HG02642 (cell line): ENCODE data around the gene ARID3A.
"Not testable (repeated sequence)": the region's sequence is repeated elsewhere in the genome, so short reads cannot be mapped to it uniquely, and the experiment has no call there.

Experiments
- ATAC-seq: cut with Tn5 transposase; IDR thresholded peaks from one replicate; pipeline ENCODE4 v1.9.1; 2021; ENCODE audit warnings: mild to moderate bottlenecking; ENCODE audit not compliant: unreplicated experiment, poor library complexity

Gene ARID3A

DNA sequence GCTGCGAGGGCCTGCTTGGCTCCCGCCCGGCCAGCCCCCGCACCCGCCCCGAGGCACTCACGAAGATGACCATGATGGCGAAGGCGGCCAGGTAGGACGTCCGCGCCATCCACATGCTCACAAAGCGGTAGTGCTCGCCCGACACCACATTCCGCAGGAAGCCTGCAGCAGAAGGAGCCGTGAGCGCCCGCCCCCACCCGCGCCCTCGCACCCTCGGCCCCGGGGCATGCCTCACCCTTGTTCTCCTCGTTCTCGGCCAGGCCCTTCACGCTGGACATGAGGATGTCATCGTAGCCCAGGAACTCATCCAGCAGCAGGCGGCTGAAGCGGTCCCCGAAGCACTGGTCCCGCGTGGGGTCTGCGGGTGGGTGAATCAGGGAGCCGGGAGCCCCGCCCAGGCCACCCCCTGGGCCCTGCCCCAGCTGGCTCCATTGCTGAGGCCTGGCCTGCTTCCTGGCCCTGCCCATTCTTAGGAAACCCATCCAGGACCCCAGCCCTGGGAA is 86.0 kb downstream of the ARID3A start:
- no peak for ATAC-seq

- ATAC-seq = no peak
Measured at GRCh38 chr19:1012334-1012733, 86.5 kb downstream of the ARID3A start.

- no peak for ATAC-seq
Measured at GRCh38 chr19:1013218-1013617, 87.4 kb downstream of the ARID3A start.

GRCh38 chr19:1014161-1015060 is 88.6 kb downstream of the ARID3A start:
- ATAC-seq = no peak

DNA sequence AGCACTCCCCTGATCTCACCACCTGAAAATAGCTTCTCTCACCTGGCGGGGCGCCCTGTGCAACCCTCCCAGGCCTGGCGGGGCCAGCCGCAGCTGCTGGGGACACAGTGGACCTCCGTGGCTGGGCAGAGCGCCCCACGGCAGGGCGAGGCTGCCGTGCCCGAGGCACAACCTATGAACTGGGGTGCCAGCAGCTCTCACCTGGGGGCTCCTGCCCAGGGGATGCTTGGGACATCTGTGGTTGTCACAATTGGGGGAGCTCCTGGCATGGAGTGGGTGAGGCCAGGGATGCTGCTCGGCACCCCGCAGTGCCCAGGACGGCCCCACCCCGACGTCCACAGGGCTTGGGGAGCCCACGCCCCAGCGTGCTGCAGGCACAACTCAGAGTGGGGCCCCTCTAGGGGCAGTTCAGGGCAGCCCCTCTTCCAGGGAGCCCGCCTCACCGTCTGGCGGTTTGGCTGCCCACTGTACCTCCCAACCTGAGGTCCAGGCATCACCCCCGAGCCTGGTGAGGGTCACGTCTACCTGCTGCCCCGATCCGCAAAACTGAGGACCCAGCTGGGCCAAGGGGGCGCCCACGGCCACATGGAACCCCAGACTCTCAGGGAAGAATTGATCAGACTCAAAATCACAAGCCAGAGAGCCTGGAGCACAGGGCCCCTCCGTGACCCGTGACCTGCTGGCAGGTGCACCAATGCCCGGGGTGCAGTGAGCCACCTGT is 89.4 kb downstream of the ARID3A start:
- ATAC-seq = no peak

- ATAC-seq = no peak
Measured at GRCh38 chr19:1015782-1016646, 90.2 kb downstream of the ARID3A start.

DNA sequence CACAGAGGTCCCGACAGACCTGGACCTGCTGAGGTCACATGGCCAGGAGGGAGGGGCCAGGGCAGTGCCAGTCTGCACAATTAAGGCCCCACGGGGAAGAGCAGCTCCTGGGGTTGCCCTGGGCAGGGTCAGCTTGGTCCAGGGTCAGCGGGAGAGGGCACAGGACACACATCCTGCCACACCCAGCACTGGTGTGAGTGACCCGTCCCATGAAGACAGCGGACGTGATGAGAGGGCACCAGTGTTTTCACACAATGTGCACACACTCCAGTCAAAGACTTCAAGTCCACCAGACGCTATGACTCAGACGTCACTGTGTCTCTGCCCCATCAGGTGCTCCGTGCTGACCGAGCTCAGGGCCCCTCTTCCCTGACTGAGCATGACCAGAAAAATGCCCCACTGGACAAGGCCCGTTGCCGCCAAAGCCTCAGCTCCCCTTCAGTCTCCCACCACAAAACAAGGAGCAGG is 90.8 kb downstream of the ARID3A start:
- ATAC-seq = no peak

GRCh38 chr19:1017115-1017905 is 91.5 kb downstream of the ARID3A start:
- no peak for ATAC-seq

DNA sequence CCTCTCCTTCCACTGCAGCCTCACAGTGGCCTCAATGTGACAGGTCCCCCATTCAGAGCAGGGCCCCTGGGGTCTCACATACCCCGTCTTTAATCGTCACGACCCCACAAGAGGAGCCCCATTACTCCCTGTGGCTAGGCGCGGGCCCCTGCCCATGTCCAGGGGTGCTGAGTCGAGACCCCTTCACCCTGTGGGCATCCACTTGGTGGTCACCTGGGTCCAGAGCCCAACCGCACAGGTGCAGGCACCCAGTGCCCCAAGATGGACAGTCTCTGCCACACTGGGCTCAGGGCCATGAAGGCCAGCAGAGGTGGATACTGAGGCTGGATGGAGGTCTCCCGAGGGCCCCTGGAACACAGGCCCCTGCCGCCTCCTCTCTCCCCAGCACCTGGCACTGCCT is 92.1 kb downstream of the ARID3A start:
- no peak for ATAC-seq

GRCh38 chr19:1018393-1018792 is 92.6 kb downstream of the ARID3A start:
- no peak for ATAC-seq

- no peak for ATAC-seq
Measured at GRCh38 chr19:1018932-1019615, 93.2 kb downstream of the ARID3A start.

GRCh38 chr19:1019616-1019961 is 93.8 kb downstream of the ARID3A start:
- no peak for ATAC-seq

- ATAC-seq = no peak
Measured at GRCh38 chr19:1019980-1020867, 94.4 kb downstream of the ARID3A start.

GRCh38 chr19:1020868-1021425 is 95.1 kb downstream of the ARID3A start, which contains the start of gene TMEM259:
TSS of gene TMEM259 (minus strand) at chr19:1021123. CDS start at chr19:1020996, 127 bp downstream.
- peak; percentile 88 for ATAC-seq

DNA sequence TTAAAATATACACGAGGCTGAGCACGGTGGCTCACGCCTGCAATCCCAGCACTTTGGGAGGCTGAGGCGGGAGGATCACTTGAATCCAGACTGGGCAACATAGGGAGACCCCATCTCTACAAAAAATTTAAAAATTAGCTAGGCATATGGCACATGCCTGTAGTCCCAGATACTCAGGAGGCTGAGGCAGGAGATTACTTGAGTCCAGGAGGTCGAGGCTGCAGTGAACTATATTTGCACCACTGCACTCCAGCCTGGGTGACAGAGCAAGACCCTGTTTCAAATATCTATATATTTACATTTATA is 98.0 kb downstream of the ARID3A start:
- ATAC-seq = not testable (repeated sequence)

GRCh38 chr19:1025080-1025479 is 99.2 kb downstream of the ARID3A start:
- not testable (repeated sequence) for ATAC-seq
